Measurements from ENCODE around the gene MLYCD.
"Not testable (repeated sequence)": the region's sequence is repeated elsewhere in the genome, so short reads cannot be mapped to it uniquely, and the experiment has no call there.

The MLYCD gene

GRCh38 chr16:83948914-83949723 is 50.2 kb downstream of the MLYCD start:
- no peak overlapping the region for H3K4me3 ChIP-seq (ENCODE audit: low read length)
- no peaks in the 10 kb centered on the region for H3K36me3 ChIP-seq (replicated peaks; ENCODE audit: insufficient read depth, low read length)
- H3K27ac ChIP-seq (ENCODE audit: low read length) = no peak overlapping the region
- H4K20me1 ChIP-seq (ENCODE audit: insufficient read depth, low read length) = no peaks in the 10 kb centered on the region
- no peak for DNase-seq
- no peak overlapping the region for H3K4me2 ChIP-seq (ENCODE audit: low read depth, low read length)
- peaks cover 9% of the 10 kb centered on the region; the same call in 1 of the 2 replicates for H3K27me3 ChIP-seq (replicated peaks; ENCODE audit: insufficient read depth, low read length)
- no peaks in the 10 kb centered on the region for H3K9me3 ChIP-seq (replicated peaks; ENCODE audit: insufficient read depth, low read length)
- H3K9ac ChIP-seq (ENCODE audit: low read length) = no peak overlapping the region
- H2AFZ ChIP-seq (ENCODE audit: low read length) = no peak overlapping the region
- no peaks in the 10 kb centered on the region for H3K79me2 ChIP-seq (ENCODE audit: low read length)
- TF ChIP-seq EZH2phosphoT487 (IDR thresholded peaks at IDR 0.05; ENCODE audit: low read length) (no peak), CTCF (IDR thresholded peaks at IDR 0.05; ENCODE audit: low read length) (no peak), EZH2 (optimal IDR thresholded peaks at IDR 0.05; ENCODE audit: low read depth, low read length) (no peak)
- H3K4me1 ChIP-seq (ENCODE audit: low read length) = 0 out of 2 replicates have a peak, but pooled peaks cover 2% of the 10 kb centered on the region
- no peaks in the 10 kb centered on the region for H3F3A ChIP-seq (ENCODE audit: insufficient read depth, low read length)
- no peaks in the 10 kb centered on the region for H3K9me2 ChIP-seq (replicated peaks; ENCODE audit: insufficient read depth, low read length)

- no peak for DNase-seq
- Histone ChIP-seq H3K4me2 (ENCODE audit: low read depth, low read length) (no peak overlapping the region), H2AFZ (ENCODE audit: low read length) (no peak overlapping the region), H3K27ac (ENCODE audit: low read length) (no peak overlapping the region), H3F3A (ENCODE audit: insufficient read depth, low read length) (no peaks in the 10 kb centered on the region), H3K9me2 (replicated peaks; ENCODE audit: insufficient read depth, low read length) (no peaks in the 10 kb centered on the region), H3K9me3 (replicated peaks; ENCODE audit: insufficient read depth, low read length) (no peaks in the 10 kb centered on the region), H3K36me3 (replicated peaks; ENCODE audit: insufficient read depth, low read length) (no peaks in the 10 kb centered on the region), H4K20me1 (ENCODE audit: insufficient read depth, low read length) (no peaks in the 10 kb centered on the region), H3K4me3 (ENCODE audit: low read length) (no peak overlapping the region), H3K27me3 (replicated peaks; ENCODE audit: insufficient read depth, low read length) (peaks cover 9% of the 10 kb centered on the region; the same call in 1 of the 2 replicates), H3K9ac (ENCODE audit: low read length) (no peak overlapping the region), H3K79me2 (ENCODE audit: low read length) (no peaks in the 10 kb centered on the region), H3K4me1 (ENCODE audit: low read length) (0 out of 2 replicates have a peak, but pooled peaks cover 2% of the 10 kb centered on the region)
- no peak for TF ChIP-seq EZH2phosphoT487 (IDR thresholded peaks at IDR 0.05; ENCODE audit: low read length)
- no peak for TF ChIP-seq EZH2 (optimal IDR thresholded peaks at IDR 0.05; ENCODE audit: low read depth, low read length)
- TF ChIP-seq CTCF (IDR thresholded peaks at IDR 0.05; ENCODE audit: low read length) = no peak
These were observed 50.7 kb downstream of the MLYCD start for GRCh38 chr16:83949724-83950001.

- not testable (repeated sequence) for H3K79me2 ChIP-seq (ENCODE audit: low read length); DNase-seq; H3K27me3 ChIP-seq (replicated peaks; ENCODE audit: insufficient read depth, low read length); H3K27ac ChIP-seq (ENCODE audit: low read length); H3F3A ChIP-seq (ENCODE audit: insufficient read depth, low read length); H3K36me3 ChIP-seq (replicated peaks; ENCODE audit: insufficient read depth, low read length); H3K4me1 ChIP-seq (ENCODE audit: low read length); H3K9me2 ChIP-seq (replicated peaks; ENCODE audit: insufficient read depth, low read length); H3K4me2 ChIP-seq (ENCODE audit: low read depth, low read length); H3K4me3 ChIP-seq (ENCODE audit: low read length); H3K9me3 ChIP-seq (replicated peaks; ENCODE audit: insufficient read depth, low read length); H2AFZ ChIP-seq (ENCODE audit: low read length); H4K20me1 ChIP-seq (ENCODE audit: insufficient read depth, low read length); H3K9ac ChIP-seq (ENCODE audit: low read length)
These were observed 52.0 kb downstream of the MLYCD start for GRCh38 chr16:83950862-83951399.

- H3K4me3 ChIP-seq (ENCODE audit: low read length) = no peak overlapping the region
- no peak overlapping the region for H2AFZ ChIP-seq (ENCODE audit: low read length)
- no peaks in the 10 kb centered on the region for H3K36me3 ChIP-seq (replicated peaks; ENCODE audit: insufficient read depth, low read length)
- DNase-seq = no peak
- 0 out of 2 replicates have a peak, but pooled peaks cover 8% of the 10 kb centered on the region for H3K27me3 ChIP-seq (replicated peaks; ENCODE audit: insufficient read depth, low read length)
- no peaks in the 10 kb centered on the region for H3K9me2 ChIP-seq (replicated peaks; ENCODE audit: insufficient read depth, low read length)
- H3K9me3 ChIP-seq (replicated peaks; ENCODE audit: insufficient read depth, low read length) = no peaks in the 10 kb centered on the region
- no peak overlapping the region for H3K27ac ChIP-seq (ENCODE audit: low read length)
- H3F3A ChIP-seq (ENCODE audit: insufficient read depth, low read length) = no peaks in the 10 kb centered on the region
- H3K79me2 ChIP-seq (ENCODE audit: low read length) = no peaks in the 10 kb centered on the region
- H4K20me1 ChIP-seq (ENCODE audit: insufficient read depth, low read length) = no peaks in the 10 kb centered on the region
- no peak for TF ChIP-seq EZH2 (optimal IDR thresholded peaks at IDR 0.05; ENCODE audit: low read depth, low read length)
- no peak for TF ChIP-seq EZH2phosphoT487 (IDR thresholded peaks at IDR 0.05; ENCODE audit: low read length)
- TF ChIP-seq CTCF (IDR thresholded peaks at IDR 0.05; ENCODE audit: low read length) = no peak
- 0 out of 2 replicates have a peak, but pooled peaks cover 2% of the 10 kb centered on the region for H3K4me1 ChIP-seq (ENCODE audit: low read length)
- H3K9ac ChIP-seq (ENCODE audit: low read length) = no peak overlapping the region
- H3K4me2 ChIP-seq (ENCODE audit: low read depth, low read length) = no peak overlapping the region
These were observed 52.6 kb downstream of the MLYCD start for GRCh38 chr16:83951544-83951943.

All from MM.1S (cell line).